IPS-18a (cell line): ENCODE measurements around the gene KCNE1.

Experiments used
- H3K27ac ChIP-seq: one replicate; pipeline ENCODE4 v1.5.1; 2013; ENCODE audit warnings: low read length
- H3K27me3 ChIP-seq: one replicate; pipeline ENCODE4 v1.6.1; 2013; ENCODE audit warnings: mild to moderate bottlenecking, low read length; ENCODE audit not compliant: control insufficient read depth, insufficient read depth
- H3K36me3 ChIP-seq: one replicate; pipeline ENCODE4 v1.6.1; 2013; ENCODE audit warnings: low read depth, low read length; ENCODE audit not compliant: control insufficient read depth
- H3K4me1 ChIP-seq: one replicate; pipeline ENCODE4 v1.6.1; 2013; ENCODE audit warnings: low read depth, low read length; ENCODE audit not compliant: control insufficient read depth
- H3K4me3 ChIP-seq: one replicate; pipeline ENCODE4 v1.5.1; 2013; ENCODE audit warnings: low read length
- H3K9ac ChIP-seq: one replicate; pipeline ENCODE4 v1.6.1; 2013; ENCODE audit warnings: mild to moderate bottlenecking, low read length, moderate library complexity
- H3K9me3 ChIP-seq: one replicate; pipeline ENCODE4 v1.6.1; 2013; ENCODE audit warnings: low read depth, low read length; ENCODE audit not compliant: control insufficient read depth

The KCNE1 gene

GRCh38 chr21:34520764-34521508 lies 8.9 kb upstream of the KCNE1 start:
- H3K9ac ChIP-seq, result no peak overlapping the region
- H3K9me3 ChIP-seq, result no peaks in the 10 kb centered on the region
- no peak overlapping the region for H3K27ac ChIP-seq
- peaks cover 20% of the 10 kb centered on the region for H3K27me3 ChIP-seq
- H3K4me1 ChIP-seq, result peaks cover 33% of the 10 kb centered on the region
- H3K4me3 ChIP-seq, result no peak overlapping the region
- no peaks in the 10 kb centered on the region for H3K36me3 ChIP-seq

GRCh38 chr21:34520281-34520680 lies 8.3 kb upstream of the KCNE1 start:
- H3K27me3 ChIP-seq, result peaks cover 13% of the 10 kb centered on the region
- no peak overlapping the region for H3K4me3 ChIP-seq
- H3K9me3 ChIP-seq, result no peaks in the 10 kb centered on the region
- no peak overlapping the region for H3K27ac ChIP-seq
- H3K36me3 ChIP-seq, result no peaks in the 10 kb centered on the region
- H3K4me1 ChIP-seq, result peaks cover 26% of the 10 kb centered on the region
- H3K9ac ChIP-seq, result no peak overlapping the region

- Histone ChIP-seq H3K27me3 (peaks cover 7% of the 10 kb centered on the region), H3K9me3 (no peaks in the 10 kb centered on the region), H3K9ac (no peak overlapping the region), H3K36me3 (no peaks in the 10 kb centered on the region), H3K27ac (no peak overlapping the region), H3K4me1 (peaks cover 21% of the 10 kb centered on the region), H3K4me3 (no peak overlapping the region)
These were observed 7.7 kb upstream of the KCNE1 start for GRCh38 chr21:34519694-34520093.

GRCh38 chr21:34519016-34519415 lies 7.0 kb upstream of the KCNE1 start:
- Histone ChIP-seq H3K27me3 (peaks cover under 1% of the 10 kb centered on the region), H3K27ac (no peak overlapping the region), H3K36me3 (no peaks in the 10 kb centered on the region), H3K9me3 (no peaks in the 10 kb centered on the region), H3K4me1 (peaks cover 14% of the 10 kb centered on the region), H3K4me3 (no peak overlapping the region), H3K9ac (no peak overlapping the region)

GRCh38 chr21:34518301-34518700 lies 6.3 kb upstream of the KCNE1 start:
- H3K9ac ChIP-seq, result no peak overlapping the region
- H3K4me3 ChIP-seq, result no peak overlapping the region
- no peak overlapping the region for H3K27ac ChIP-seq
- H3K36me3 ChIP-seq, result no peaks in the 10 kb centered on the region
- no peaks in the 10 kb centered on the region for H3K27me3 ChIP-seq
- peaks cover 10% of the 10 kb centered on the region for H3K4me1 ChIP-seq
- H3K9me3 ChIP-seq, result no peaks in the 10 kb centered on the region

- Histone ChIP-seq H3K9ac (no peak overlapping the region), H3K27me3 (no peaks in the 10 kb centered on the region), H3K9me3 (no peaks in the 10 kb centered on the region), H3K4me1 (peaks cover 4% of the 10 kb centered on the region), H3K4me3 (no peak overlapping the region), H3K36me3 (no peaks in the 10 kb centered on the region), H3K27ac (no peak overlapping the region)
These were observed 5.7 kb upstream of the KCNE1 start for GRCh38 chr21:34517491-34518245.

GRCh38 chr21:34517039-34517438 lies 5.0 kb upstream of the KCNE1 start:
- Histone ChIP-seq H3K4me3 (no peak overlapping the region), H3K4me1 (peaks cover 4% of the 10 kb centered on the region), H3K27me3 (no peaks in the 10 kb centered on the region), H3K9me3 (no peaks in the 10 kb centered on the region), H3K27ac (no peak overlapping the region), H3K9ac (no peak overlapping the region), H3K36me3 (no peaks in the 10 kb centered on the region)

GRCh38 chr21:34514576-34515115 lies 2.6 kb upstream of the KCNE1 start:
- no peaks in the 10 kb centered on the region for H3K9me3 ChIP-seq

GRCh38 chr21:34513129-34513675 lies 1.2 kb upstream of the KCNE1 start:
- Histone ChIP-seq H3K9me3 (no peaks in the 10 kb centered on the region), H3K27ac (no peak overlapping the region), H3K36me3 (no peaks in the 10 kb centered on the region), H3K4me1 (peaks cover 4% of the 10 kb centered on the region), H3K27me3 (no peaks in the 10 kb centered on the region), H3K4me3 (no peak overlapping the region), H3K9ac (no peak overlapping the region)

More at GRCh38 chr21:34514576-34515115, 2.6 kb upstream of the KCNE1 start:
- H3K4me3 ChIP-seq, result no peak overlapping the region
- H3K4me1 ChIP-seq, result peaks cover 4% of the 10 kb centered on the region
- H3K9ac ChIP-seq, result no peak overlapping the region
- no peak overlapping the region for H3K27ac ChIP-seq
- H3K36me3 ChIP-seq, result no peaks in the 10 kb centered on the region
- H3K27me3 ChIP-seq, result no peaks in the 10 kb centered on the region

GRCh38 chr21:34511181-34511580 lies 829 bp downstream of the KCNE1 start:
- no peaks in the 10 kb centered on the region for H3K9me3 ChIP-seq
- H3K4me1 ChIP-seq, result no peaks in the 10 kb centered on the region
- no peak overlapping the region for H3K9ac ChIP-seq
- no peak overlapping the region for H3K27ac ChIP-seq
- H3K4me3 ChIP-seq, result no peak overlapping the region
- no peaks in the 10 kb centered on the region for H3K27me3 ChIP-seq
- H3K36me3 ChIP-seq, result no peaks in the 10 kb centered on the region

GRCh38 chr21:34510148-34511142 lies 1.6 kb downstream of the KCNE1 start:
- Histone ChIP-seq H3K9me3 (no peaks in the 10 kb centered on the region), H3K27me3 (no peaks in the 10 kb centered on the region), H3K36me3 (no peaks in the 10 kb centered on the region), H3K4me1 (no peaks in the 10 kb centered on the region), H3K27ac (no peak overlapping the region), H3K4me3 (no peak overlapping the region), H3K9ac (no peak overlapping the region)
